HEK293 (cell line): Measurements from ENCODE around the gene IRF8.

Experiments used
- MEIS1 ChIP-seq: sonication (generic); formaldehyde crosslinking; IDR thresholded peaks from 2 replicates; pipeline ENCODE4 v1.8.1; 2022; ENCODE audit warnings: missing genetic modification reagents, mild to moderate bottlenecking, borderline replicate concordance
- ZBTB21 ChIP-seq: fragments of 450-650 bp; formaldehyde crosslinking; IDR thresholded peaks from 2 replicates; pipeline ENCODE4 v1.5.1; 2017; ENCODE audit warnings: missing biosample characterization, missing genetic modification characterization
- ZFP37 ChIP-seq: fragments of 450-650 bp; formaldehyde crosslinking; IDR thresholded peaks from 2 replicates; pipeline ENCODE4 v1.5.1; 2016; ENCODE audit warnings: missing biosample characterization, missing genetic modification characterization
- ZNF248 ChIP-seq: fragments of 450-650 bp; formaldehyde crosslinking; IDR thresholded peaks from 2 replicates; pipeline ENCODE4 v1.5.1; 2017; ENCODE audit warnings: missing biosample characterization, missing genetic modification characterization
- ZNF768 ChIP-seq: fragments of 450-650 bp; formaldehyde crosslinking; IDR thresholded peaks from 2 replicates; pipeline ENCODE4 v1.5.1; 2018; ENCODE audit warnings: missing biosample characterization, mild to moderate bottlenecking, missing genetic modification characterization
- TF ChIP-seq, protein P1 (sequence below): fragments of 450-650 bp; formaldehyde crosslinking; IDR thresholded peaks from 2 replicates; pipeline ENCODE4 v1.5.1; 2016; ENCODE audit warnings: missing biosample characterization, missing genetic modification characterization
- TF ChIP-seq, protein P2 (sequence below): fragments of 450-650 bp; formaldehyde crosslinking; IDR thresholded peaks from 2 replicates; pipeline ENCODE4 v1.5.1; 2016; ENCODE audit warnings: missing biosample characterization, missing genetic modification characterization

DNA sequence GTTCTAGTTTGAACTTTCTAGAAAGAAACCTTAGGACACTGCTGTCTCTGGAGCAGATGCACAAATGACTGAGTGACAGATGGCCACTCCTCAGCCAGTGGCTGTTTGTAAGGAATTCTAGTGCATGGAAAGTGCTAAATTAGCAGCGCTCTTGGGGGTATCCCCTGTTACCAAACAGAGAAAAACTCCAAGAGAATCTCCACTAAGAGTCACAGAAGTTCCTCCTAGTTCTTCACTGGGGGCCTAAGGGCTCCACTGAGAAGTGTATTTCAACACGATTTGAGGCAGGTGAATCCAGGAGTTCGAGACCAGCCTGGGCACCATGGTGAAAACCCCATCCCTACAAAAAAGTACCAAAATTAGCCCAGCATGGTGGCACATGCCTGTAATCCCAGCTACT is 18.1 kb upstream of the IRF8 start:
- TF ChIP-seq ZFP37: no peak
- TF ChIP-seq ZNF768 (tag by site-specific recombination): no peak
- TF ChIP-seq, protein P1, sequence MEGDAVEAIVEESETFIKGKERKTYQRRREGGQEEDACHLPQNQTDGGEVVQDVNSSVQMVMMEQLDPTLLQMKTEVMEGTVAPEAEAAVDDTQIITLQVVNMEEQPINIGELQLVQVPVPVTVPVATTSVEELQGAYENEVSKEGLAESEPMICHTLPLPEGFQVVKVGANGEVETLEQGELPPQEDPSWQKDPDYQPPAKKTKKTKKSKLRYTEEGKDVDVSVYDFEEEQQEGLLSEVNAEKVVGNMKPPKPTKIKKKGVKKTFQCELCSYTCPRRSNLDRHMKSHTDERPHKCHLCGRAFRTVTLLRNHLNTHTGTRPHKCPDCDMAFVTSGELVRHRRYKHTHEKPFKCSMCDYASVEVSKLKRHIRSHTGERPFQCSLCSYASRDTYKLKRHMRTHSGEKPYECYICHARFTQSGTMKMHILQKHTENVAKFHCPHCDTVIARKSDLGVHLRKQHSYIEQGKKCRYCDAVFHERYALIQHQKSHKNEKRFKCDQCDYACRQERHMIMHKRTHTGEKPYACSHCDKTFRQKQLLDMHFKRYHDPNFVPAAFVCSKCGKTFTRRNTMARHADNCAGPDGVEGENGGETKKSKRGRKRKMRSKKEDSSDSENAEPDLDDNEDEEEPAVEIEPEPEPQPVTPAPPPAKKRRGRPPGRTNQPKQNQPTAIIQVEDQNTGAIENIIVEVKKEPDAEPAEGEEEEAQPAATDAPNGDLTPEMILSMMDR: no peak
- TF ChIP-seq ZNF248 (tag by site-specific recombination): no peak
- TF ChIP-seq, protein P2, sequence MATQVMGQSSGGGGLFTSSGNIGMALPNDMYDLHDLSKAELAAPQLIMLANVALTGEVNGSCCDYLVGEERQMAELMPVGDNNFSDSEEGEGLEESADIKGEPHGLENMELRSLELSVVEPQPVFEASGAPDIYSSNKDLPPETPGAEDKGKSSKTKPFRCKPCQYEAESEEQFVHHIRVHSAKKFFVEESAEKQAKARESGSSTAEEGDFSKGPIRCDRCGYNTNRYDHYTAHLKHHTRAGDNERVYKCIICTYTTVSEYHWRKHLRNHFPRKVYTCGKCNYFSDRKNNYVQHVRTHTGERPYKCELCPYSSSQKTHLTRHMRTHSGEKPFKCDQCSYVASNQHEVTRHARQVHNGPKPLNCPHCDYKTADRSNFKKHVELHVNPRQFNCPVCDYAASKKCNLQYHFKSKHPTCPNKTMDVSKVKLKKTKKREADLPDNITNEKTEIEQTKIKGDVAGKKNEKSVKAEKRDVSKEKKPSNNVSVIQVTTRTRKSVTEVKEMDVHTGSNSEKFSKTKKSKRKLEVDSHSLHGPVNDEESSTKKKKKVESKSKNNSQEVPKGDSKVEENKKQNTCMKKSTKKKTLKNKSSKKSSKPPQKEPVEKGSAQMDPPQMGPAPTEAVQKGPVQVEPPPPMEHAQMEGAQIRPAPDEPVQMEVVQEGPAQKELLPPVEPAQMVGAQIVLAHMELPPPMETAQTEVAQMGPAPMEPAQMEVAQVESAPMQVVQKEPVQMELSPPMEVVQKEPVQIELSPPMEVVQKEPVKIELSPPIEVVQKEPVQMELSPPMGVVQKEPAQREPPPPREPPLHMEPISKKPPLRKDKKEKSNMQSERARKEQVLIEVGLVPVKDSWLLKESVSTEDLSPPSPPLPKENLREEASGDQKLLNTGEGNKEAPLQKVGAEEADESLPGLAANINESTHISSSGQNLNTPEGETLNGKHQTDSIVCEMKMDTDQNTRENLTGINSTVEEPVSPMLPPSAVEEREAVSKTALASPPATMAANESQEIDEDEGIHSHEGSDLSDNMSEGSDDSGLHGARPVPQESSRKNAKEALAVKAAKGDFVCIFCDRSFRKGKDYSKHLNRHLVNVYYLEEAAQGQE (tag by site-specific recombination): no peak
- TF ChIP-seq ZBTB21 (tag by site-specific recombination): no peak
- no peak for TF ChIP-seq MEIS1 (CRISPR knock-in tag)
